ENCODE data around the gene BMPR2. TPM values are rescaled to one million over a fixed set of nuclear protein-coding genes. Genes with fewer than 3 reads are reported as not detected.
"Not testable (repeated sequence)": the region's sequence is repeated elsewhere in the genome, so short reads cannot be mapped to it uniquely, and the experiment has no call there.

BMPR2 gene
- total RNA-seq, 4 donors from 2014 or later: 30.4 to 50.2 (median 36.5) TPM

DNA sequence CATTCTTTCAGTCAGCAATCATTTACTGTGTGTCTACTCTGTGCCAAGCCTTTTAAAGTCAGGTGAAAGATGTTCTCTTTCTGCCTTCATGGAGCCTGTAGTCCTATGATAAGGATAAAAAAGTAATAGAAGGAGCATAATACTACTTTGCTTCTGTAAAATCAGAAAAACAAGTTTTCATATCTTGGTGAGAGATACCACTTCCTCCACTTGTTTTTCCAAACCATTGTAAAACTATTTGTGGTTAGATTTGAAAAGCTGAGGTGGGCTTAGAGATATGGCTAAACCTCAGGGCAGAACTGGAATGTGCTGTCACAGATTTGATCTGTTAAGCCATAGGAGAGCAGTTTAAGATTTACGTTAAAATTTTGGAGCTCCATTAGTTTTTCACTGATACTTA lies 153.9 kb downstream of the BMPR2 start:
- no peak overlapping the region for H3K4me3 ChIP-seq (ENCODE audit: low read depth, poor library complexity, severe bottlenecking)
- no peak for TF ChIP-seq POLR2A (IDR thresholded peaks at IDR 0.05)
- TF ChIP-seq, protein P1, sequence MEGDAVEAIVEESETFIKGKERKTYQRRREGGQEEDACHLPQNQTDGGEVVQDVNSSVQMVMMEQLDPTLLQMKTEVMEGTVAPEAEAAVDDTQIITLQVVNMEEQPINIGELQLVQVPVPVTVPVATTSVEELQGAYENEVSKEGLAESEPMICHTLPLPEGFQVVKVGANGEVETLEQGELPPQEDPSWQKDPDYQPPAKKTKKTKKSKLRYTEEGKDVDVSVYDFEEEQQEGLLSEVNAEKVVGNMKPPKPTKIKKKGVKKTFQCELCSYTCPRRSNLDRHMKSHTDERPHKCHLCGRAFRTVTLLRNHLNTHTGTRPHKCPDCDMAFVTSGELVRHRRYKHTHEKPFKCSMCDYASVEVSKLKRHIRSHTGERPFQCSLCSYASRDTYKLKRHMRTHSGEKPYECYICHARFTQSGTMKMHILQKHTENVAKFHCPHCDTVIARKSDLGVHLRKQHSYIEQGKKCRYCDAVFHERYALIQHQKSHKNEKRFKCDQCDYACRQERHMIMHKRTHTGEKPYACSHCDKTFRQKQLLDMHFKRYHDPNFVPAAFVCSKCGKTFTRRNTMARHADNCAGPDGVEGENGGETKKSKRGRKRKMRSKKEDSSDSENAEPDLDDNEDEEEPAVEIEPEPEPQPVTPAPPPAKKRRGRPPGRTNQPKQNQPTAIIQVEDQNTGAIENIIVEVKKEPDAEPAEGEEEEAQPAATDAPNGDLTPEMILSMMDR (IDR thresholded peaks at IDR 0.05): no peak
- DNase-seq (ENCODE audit: low spot score in 2 of 2): no peak
- intact Hi-C loops (cut with DNase I; ENCODE audit: low total_unique reads): no loop called here
- WGBS, 2 donors: 71 to 74% methylated on average over 1 of the region's 1 CpG

DNA sequence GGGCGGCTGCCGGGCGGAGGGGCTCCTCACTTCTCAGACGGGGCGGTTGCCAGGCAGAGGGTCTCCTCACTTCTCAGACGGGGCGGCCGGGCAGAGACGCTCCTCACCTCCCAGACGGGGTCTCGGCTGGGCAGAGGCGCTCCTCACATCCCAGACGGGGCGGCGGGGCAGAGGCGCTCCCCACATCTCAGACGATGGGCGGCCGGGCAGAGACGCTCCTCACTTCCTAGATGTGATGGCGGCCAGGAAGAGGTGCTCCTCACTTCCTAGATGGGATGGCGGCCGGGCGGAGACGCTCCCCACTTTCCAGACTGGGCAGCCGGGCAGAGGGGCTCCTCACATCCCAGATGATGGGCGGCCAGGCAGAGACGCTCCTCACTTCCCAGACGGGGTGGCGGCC lies 159.2 kb downstream of the BMPR2 start:
- WGBS, 2 donors: no CpG with 5 or more reads among the region's 30 CpGs
- H3K4me3 ChIP-seq (ENCODE audit: low read depth, poor library complexity, severe bottlenecking); DNase-seq (ENCODE audit: low spot score in 2 of 2); intact Hi-C loops (cut with DNase I; ENCODE audit: low total_unique reads): not testable (repeated sequence)

DNA sequence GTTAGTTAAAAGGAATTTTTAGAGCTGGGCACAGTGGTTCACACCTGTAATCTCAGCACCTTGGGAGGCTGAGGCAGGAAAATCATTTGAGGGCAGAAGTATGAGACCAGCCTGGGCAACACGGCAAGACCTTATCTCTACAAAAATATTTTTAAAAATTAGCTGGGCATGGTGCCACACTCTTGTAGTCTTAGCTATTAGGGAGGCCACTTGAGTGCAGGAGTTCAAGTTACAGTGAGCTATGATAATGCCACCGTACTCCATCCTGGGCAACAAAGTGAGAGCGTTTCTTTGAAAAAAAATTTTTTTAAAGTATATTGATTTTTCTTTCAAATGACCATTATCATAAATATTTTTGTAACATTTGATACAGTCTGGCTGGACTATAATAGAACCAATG lies 165.0 kb downstream of the BMPR2 start:
- no peak for DNase-seq (ENCODE audit: low spot score in 2 of 2)
- WGBS, 2 donors: 74 to 76% methylated on average over 3 of the region's 3 CpGs
- TF ChIP-seq POLR2A (IDR thresholded peaks at IDR 0.05): no peak
- TF ChIP-seq, protein P1 (IDR thresholded peaks at IDR 0.05): no peak
- no peak overlapping the region for H3K4me3 ChIP-seq (ENCODE audit: low read depth, poor library complexity, severe bottlenecking)
- intact Hi-C loops (cut with DNase I; ENCODE audit: low total_unique reads): no loop called here

DNA sequence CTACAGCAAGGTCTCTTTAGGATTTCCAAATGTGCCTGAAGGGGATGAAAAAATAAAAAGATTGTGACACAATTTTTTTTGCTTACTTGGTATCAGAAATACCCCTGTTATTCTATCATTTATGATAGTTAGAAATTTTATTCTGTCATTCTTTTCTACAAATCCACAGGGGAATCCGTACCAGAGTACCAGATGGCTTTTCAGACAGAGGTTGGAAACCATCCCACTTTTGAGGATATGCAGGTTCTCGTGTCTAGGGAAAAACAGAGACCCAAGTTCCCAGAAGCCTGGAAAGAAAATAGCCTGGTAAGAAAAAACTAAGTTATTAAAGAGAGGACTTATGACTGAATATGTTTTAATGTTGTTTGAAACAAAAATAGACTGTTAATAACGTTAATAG lies 166.0 kb downstream of the BMPR2 start:
- intact Hi-C loops (cut with DNase I; ENCODE audit: low total_unique reads): no loop called here
- no peak overlapping the region for H3K4me3 ChIP-seq (ENCODE audit: low read depth, poor library complexity, severe bottlenecking)
- no peak for TF ChIP-seq POLR2A (IDR thresholded peaks at IDR 0.05)
- TF ChIP-seq, protein P1 (IDR thresholded peaks at IDR 0.05): no peak
- DNase-seq (ENCODE audit: low spot score in 2 of 2): no peak
- WGBS, 2 donors: 54 to 57% methylated on average over 3 of the region's 3 CpGs

DNA sequence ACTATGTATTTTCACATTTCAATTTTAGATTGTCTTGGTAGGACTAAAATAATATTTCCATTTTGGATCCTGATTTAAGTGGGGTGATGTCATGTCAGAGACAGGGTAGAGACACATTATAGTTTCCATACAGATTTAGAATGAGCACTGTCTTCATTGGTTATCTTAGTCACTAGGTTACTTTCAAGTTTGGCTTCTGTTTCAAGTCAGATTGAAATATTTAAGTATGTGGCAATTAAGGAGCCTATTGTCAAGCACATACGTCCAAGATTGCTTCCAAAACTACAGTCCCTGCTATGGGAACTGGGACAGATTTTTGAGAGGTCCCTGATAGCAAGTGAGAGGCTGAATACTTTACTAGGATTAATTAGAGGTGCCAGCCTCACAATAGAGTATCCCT lies 169.4 kb downstream of the BMPR2 start:
- 44 to 46% methylated on average over 1 of the region's 1 CpG for WGBS, 2 donors
- intact Hi-C loops (cut with DNase I; ENCODE audit: low total_unique reads): no loop called here
- H3K4me3 ChIP-seq (ENCODE audit: low read depth, poor library complexity, severe bottlenecking): no peak overlapping the region
- DNase-seq (ENCODE audit: low spot score in 2 of 2): no peak
- no peak for TF ChIP-seq POLR2A (IDR thresholded peaks at IDR 0.05)
- TF ChIP-seq, protein P1 (IDR thresholded peaks at IDR 0.05): no peak

DNA sequence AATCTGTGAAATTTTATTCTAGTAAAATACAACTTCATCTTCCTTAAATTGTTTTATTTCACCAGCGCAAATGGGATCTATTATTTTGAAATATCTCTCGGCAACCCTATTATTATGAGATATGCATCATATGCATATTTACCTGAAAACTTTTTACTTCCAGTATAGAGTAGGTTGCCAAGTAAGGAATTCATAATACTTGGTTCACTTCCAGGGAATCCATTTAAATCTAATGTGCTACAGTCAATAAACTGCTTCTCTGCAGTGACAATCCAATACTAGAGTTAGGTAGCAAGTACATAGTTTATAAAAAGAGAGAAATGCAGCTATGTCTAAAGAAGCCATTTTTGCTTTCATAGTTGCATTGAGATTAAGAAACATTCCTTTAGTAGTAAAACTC lies 169.8 kb downstream of the BMPR2 start:
- WGBS, 2 donors: 71% methylated on average over 2 of the region's 2 CpGs
- intact Hi-C loops (cut with DNase I; ENCODE audit: low total_unique reads): no loop called here
- no peak for DNase-seq (ENCODE audit: low spot score in 2 of 2)
- no peak for TF ChIP-seq POLR2A (IDR thresholded peaks at IDR 0.05)
- TF ChIP-seq, protein P1 (IDR thresholded peaks at IDR 0.05): no peak
- H3K4me3 ChIP-seq (ENCODE audit: low read depth, poor library complexity, severe bottlenecking): no peak overlapping the region

DNA sequence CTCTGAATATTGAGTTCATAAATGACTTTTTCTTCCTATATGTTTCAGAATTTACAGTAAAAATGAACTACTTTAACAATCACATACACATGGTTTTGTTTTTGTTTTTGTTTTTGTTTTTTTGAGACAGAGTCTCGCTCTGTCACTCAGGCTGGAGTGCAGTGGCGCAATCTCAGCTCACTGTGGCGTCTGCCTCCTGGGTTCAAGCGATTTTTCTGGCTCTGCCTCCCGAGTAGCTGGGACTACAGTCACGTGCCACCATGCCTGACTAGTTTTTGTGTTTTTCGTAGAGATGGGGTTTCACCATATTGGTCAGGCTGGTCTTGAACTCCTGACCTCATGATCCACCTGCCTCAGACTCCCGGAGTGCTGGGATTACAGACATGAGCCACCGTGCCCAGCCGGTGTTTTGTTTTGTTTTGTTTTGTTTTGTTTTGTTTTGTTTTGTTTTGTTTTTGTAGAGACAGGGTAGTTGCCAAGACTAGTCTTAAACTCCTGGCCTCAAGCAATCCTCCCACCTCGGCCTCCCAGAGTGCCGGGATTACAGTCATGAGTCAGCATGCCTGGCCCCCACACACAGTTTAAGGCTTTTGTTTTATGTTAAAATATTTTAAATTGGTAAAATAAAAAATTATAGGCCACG lies 170.5 kb downstream of the BMPR2 start:
- WGBS, 2 donors: 71 to 81% methylated on average over 13 of the region's 13 CpGs
- H3K4me3 ChIP-seq (ENCODE audit: low read depth, poor library complexity, severe bottlenecking); intact Hi-C loops (cut with DNase I; ENCODE audit: low total_unique reads); DNase-seq (ENCODE audit: low spot score in 2 of 2): not testable (repeated sequence)

Data from lower leg skin (tissue), 4 donors.